Ishikawa (cell line): ENCODE data around the gene DIRAS3.

ENCODE experiments used
- CEBPB ChIP-seq: IDR thresholded peaks from 2 replicates; pipeline ENCODE4 v1.6.1; 2012
- EP300 ChIP-seq: IDR thresholded peaks from 2 replicates; pipeline ENCODE4 v1.6.1; 2012; ENCODE audit warnings: borderline replicate concordance
- FOXM1 ChIP-seq: IDR thresholded peaks from 2 replicates; pipeline ENCODE4 v1.6.1; 2012; ENCODE audit warnings: low read depth, borderline replicate concordance
- NFIC ChIP-seq: IDR thresholded peaks from 2 replicates; pipeline ENCODE4 v1.6.1; 2012
- TAF1 ChIP-seq: IDR thresholded peaks from 2 replicates; pipeline ENCODE4 v1.6.1; 2012; ENCODE audit warnings: low read depth, mild to moderate bottlenecking
- ZBTB7A ChIP-seq: IDR thresholded peaks from 2 replicates; pipeline ENCODE4 v1.6.1; 2012; ENCODE audit warnings: low read depth
- TF ChIP-seq, protein P1 (sequence below): IDR thresholded peaks from 2 replicates; pipeline ENCODE4 v1.6.1; 2012; ENCODE audit warnings: low read depth, mild to moderate bottlenecking
- TF ChIP-seq, protein P2 (sequence below): IDR thresholded peaks from 2 replicates; pipeline ENCODE4 v1.6.1; 2012

DNA sequence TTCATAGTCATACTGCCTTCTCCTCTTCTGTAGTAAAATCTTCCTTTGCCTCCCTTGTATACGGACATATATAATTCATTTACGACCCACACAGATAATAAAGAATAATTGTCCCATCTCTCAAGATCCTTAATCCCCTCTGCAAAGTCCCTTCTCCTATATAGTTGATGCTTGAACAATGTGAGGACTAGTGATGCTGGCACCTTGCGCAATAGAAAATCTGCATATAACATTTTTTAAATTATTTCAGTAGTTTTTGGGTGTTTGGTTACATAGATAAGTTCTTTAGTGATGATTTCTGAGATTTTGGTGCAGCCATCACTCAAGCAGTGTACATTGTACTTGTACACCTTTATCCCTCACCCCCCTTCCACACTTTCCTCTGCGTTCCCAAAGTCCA, 21.0 kb downstream of the DIRAS3 start:
- TF ChIP-seq CEBPB (peak; percentile 59), ZBTB7A (no peak), EP300 (no peak), TAF1 (no peak), NFIC (no peak), FOXM1 (no peak)
- TF ChIP-seq, protein P1, sequence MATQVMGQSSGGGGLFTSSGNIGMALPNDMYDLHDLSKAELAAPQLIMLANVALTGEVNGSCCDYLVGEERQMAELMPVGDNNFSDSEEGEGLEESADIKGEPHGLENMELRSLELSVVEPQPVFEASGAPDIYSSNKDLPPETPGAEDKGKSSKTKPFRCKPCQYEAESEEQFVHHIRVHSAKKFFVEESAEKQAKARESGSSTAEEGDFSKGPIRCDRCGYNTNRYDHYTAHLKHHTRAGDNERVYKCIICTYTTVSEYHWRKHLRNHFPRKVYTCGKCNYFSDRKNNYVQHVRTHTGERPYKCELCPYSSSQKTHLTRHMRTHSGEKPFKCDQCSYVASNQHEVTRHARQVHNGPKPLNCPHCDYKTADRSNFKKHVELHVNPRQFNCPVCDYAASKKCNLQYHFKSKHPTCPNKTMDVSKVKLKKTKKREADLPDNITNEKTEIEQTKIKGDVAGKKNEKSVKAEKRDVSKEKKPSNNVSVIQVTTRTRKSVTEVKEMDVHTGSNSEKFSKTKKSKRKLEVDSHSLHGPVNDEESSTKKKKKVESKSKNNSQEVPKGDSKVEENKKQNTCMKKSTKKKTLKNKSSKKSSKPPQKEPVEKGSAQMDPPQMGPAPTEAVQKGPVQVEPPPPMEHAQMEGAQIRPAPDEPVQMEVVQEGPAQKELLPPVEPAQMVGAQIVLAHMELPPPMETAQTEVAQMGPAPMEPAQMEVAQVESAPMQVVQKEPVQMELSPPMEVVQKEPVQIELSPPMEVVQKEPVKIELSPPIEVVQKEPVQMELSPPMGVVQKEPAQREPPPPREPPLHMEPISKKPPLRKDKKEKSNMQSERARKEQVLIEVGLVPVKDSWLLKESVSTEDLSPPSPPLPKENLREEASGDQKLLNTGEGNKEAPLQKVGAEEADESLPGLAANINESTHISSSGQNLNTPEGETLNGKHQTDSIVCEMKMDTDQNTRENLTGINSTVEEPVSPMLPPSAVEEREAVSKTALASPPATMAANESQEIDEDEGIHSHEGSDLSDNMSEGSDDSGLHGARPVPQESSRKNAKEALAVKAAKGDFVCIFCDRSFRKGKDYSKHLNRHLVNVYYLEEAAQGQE: no peak
- TF ChIP-seq, protein P2, sequence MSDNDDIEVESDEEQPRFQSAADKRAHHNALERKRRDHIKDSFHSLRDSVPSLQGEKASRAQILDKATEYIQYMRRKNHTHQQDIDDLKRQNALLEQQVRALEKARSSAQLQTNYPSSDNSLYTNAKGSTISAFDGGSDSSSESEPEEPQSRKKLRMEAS: no peak
